ENCODE data around the gene TRERF1.

DNA sequence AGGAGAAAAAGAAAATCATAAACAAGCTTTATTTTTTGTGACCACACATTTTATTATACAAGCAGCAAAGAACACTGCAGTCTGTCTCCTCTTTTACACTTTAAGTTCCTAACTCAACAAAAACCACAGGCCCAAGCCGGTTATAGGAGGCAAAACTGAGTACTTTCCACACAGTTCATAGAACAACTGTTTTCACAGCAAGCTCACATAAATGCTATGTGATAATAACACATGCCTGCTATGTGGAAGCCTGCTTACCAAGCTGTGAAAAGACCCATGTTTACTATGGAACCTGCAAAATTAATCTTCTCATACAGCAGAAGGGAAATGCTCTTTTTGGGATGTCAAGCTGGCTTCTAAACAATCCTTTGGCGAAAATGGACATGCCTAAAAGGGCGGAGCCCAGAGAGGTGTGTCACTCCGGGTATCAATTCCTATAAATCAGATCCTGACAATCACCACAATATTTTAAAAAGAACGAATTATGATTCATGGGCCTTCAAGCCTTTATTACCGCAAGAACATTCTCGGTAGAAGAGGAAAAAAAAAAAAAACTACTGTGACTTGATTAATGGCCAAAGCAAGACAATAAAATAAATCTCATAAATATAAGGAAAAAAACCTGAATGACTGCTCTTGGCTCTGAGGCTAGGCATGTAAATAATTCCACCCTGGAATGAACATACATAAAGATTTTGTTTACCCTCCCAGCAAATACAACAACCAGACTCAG lies 2.6 kb downstream of the TRERF1 start:
- no peak for TF ChIP-seq YY1 (IDR thresholded peaks at IDR 0.05; ENCODE audit: insufficient read depth, insufficient read length)
- no peak for TF ChIP-seq ZNF274 (IDR thresholded peaks at IDR 0.05; ENCODE audit: low read depth, low read length)
- TF ChIP-seq SUZ12 (IDR thresholded peaks at IDR 0.05; ENCODE audit: extremely low read depth, insufficient read depth, insufficient read length) = no peak

Data from NT2/D1 (cell line).